Uterus (tissue), 4 donors: ENCODE results near the gene ADAP1. TPM values are rescaled to one million over a fixed set of nuclear protein-coding genes. Genes with fewer than 3 reads are reported as not detected.

Experiments used
- DNase-seq, 2 donors: peaks; one replicate each; pipeline ENCODE4 v3.0.0-alpha.2; 2019 to 2020
- H3K27ac ChIP-seq, 2 donors: fragments of 200-600 bp; sonication (generic); 1 replicate in 1 of 2; 2 replicates in 1 of 2; pipeline ENCODE4 v1.5.1; 2016 to 2018
- H3K27me3 ChIP-seq, 2 donors: fragments of 200-600 bp; sonication (generic); one replicate each; pipeline ENCODE4 v1.5.1; 2018 to 2019; ENCODE audit warnings: control low read depth in 1 of 2
- H3K36me3 ChIP-seq, 2 donors: fragments of 200-600 bp; sonication (generic); one replicate each; pipeline ENCODE4 v1.5.1; 2019; ENCODE audit warnings: control low read depth in 1 of 2
- H3K4me1 ChIP-seq, 2 donors: fragments of 200-600 bp; sonication (generic); one replicate each; pipeline ENCODE4 v1.5.1; 2018 to 2019; ENCODE audit warnings: control low read depth in 1 of 2
- H3K4me3 ChIP-seq, 2 donors: fragments of 200-600 bp; sonication (generic); 1 replicate in 1 of 2; 2 replicates in 1 of 2; pipeline ENCODE4 v1.5.1; 2018 to 2019; ENCODE audit warnings: mild to moderate bottlenecking in 1 of 2
- H3K9me3 ChIP-seq, 2 donors: fragments of 200-600 bp; sonication (generic); one replicate each; pipeline ENCODE4 v1.5.1; 2019; ENCODE audit warnings: control low read depth in 1 of 2
- CTCF ChIP-seq, 4 experiments: fragments of 200-600 bp in 2 of 4; fragments of 450-650 bp in 2 of 4; sonication (generic) in 2 of 4; IDR thresholded peaks; one replicate each; pipeline ENCODE4 v1.5.1; 2016 to 2019; ENCODE audit warnings: antibody characterized with exemption in 4 of 4, mild to moderate bottlenecking in 2 of 4, moderate library complexity in 1 of 4
- POLR2A ChIP-seq, 2 donors: fragments of 450-650 bp; IDR thresholded peaks; one replicate each; pipeline ENCODE4 v1.6.1; 2016; ENCODE audit warnings: antibody characterized with exemption in 2 of 2, mild to moderate bottlenecking in 1 of 2, moderate library complexity in 1 of 2
- intact Hi-C: fragments of 100-400 bp; cut with DNase I; formaldehyde crosslinking; loops from one replicate; pipeline ENCODE4 v1.15.1; 2023; ENCODE audit warnings: low total_unique reads
- total RNA-seq, 4 donors: library from RNA; depleted of rRNA in 3 of 4; stranded (reverse); fragments of >200 nt in 3 of 4; gene quantifications; one replicate each; pipeline versions ENCODE4 v1.1.0 to v1.2.4, GENCODE V29; 2014 to 2023
- donor health status: DM: yes; HTN: yes; CAD: no.

ADAP1 gene
- total RNA-seq, 4 donors from 2014 or later, result 3.2 to 17.4 (median 10.9) TPM

GRCh38 chr7:880450-880849, 74.0 kb downstream of the ADAP1 start:
- Histone ChIP-seq H3K27ac (no peak overlapping the region), H3K27me3 (no peaks in the 10 kb centered on the region), H3K4me3 (no peak overlapping the region), H3K9me3 (no peaks in the 10 kb centered on the region), H3K36me3 (no peaks in the 10 kb centered on the region), H3K4me1 (peaks cover 0 to 17% of the 10 kb centered on the region in 2 donors)
- no peak for TF ChIP-seq POLR2A (IDR thresholded peaks at IDR 0.05)
- no peak for TF ChIP-seq CTCF (IDR thresholded peaks at IDR 0.05)
- no peak for DNase-seq
- intact Hi-C loops, result no loop called here

DNA sequence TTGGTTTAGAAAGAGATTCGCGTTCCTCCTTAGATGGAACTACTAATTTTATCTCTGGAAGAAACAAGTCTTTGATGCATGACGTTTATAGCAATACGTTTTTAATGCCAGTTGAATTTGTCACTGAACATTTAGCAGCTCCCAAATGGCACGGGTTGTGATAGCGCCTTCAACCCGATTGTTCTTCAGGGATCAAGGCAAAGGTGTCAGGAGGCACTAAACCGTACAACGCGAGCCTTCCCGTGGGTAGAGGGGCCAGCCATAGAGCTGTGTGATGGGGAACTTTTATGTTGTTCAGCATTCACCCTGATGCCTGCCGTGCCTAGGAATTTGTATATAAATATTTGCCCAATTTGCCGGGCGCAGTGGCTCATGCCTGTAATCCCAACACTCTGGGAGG, 74.8 kb downstream of the ADAP1 start:
- H3K9me3 ChIP-seq, result no peaks in the 10 kb centered on the region
- H3K4me1 ChIP-seq, result peaks cover 0 to 22% of the 10 kb centered on the region in 2 donors
- H3K27me3 ChIP-seq, result no peaks in the 10 kb centered on the region
- H3K4me3 ChIP-seq, result no peak overlapping the region
- intact Hi-C loops, result loop anchor here (10.0 kb wide), 1 partner anchor 95 kb away; no protein-coding TSS in a partner anchor
- no peak for TF ChIP-seq CTCF (IDR thresholded peaks at IDR 0.05)
- no peak for TF ChIP-seq POLR2A (IDR thresholded peaks at IDR 0.05)
- DNase-seq, result no peak
- H3K36me3 ChIP-seq, result no peaks in the 10 kb centered on the region
- no peak overlapping the region for H3K27ac ChIP-seq

- intact Hi-C loops, result loop anchor here (10.0 kb wide), 1 partner anchor 94 kb away; no protein-coding TSS in a partner anchor
- Histone ChIP-seq H3K36me3 (no peaks in the 10 kb centered on the region), H3K27me3 (no peaks in the 10 kb centered on the region), H3K9me3 (no peaks in the 10 kb centered on the region), H3K4me3 (no peak overlapping the region), H3K27ac (no peak overlapping the region), H3K4me1 (peaks cover 0 to 21% of the 10 kb centered on the region in 2 donors)
- DNase-seq, result no peak
- TF ChIP-seq CTCF (IDR thresholded peaks at IDR 0.05) (no peak), POLR2A (IDR thresholded peaks at IDR 0.05) (no peak)
These were observed 75.4 kb downstream of the ADAP1 start for GRCh38 chr7:879093-879492.

- Histone ChIP-seq H3K27me3 (no peaks in the 10 kb centered on the region), H3K9me3 (no peaks in the 10 kb centered on the region), H3K4me3 (peak overlapping the region; percentile 73 to 74), H3K27ac (peak overlapping the region; percentile 87 to 91), H3K36me3 (no peaks in the 10 kb centered on the region), H3K4me1 (peaks cover 10 to 20% of the 10 kb centered on the region in 2 donors)
- intact Hi-C loops, result loop anchor here (10.0 kb wide), 1 partner anchor 93 kb away; no protein-coding TSS in a partner anchor
- TF ChIP-seq CTCF (IDR thresholded peaks at IDR 0.05), result no peak
- no peak for TF ChIP-seq POLR2A (IDR thresholded peaks at IDR 0.05)
- DNase-seq, result peak in 1 of 2 donors; percentile 47
These were observed 76.9 kb downstream of the ADAP1 start for GRCh38 chr7:877312-878232.

- Histone ChIP-seq H3K27ac (peak overlapping the region; percentile 87 to 91), H3K4me1 (peaks cover 10 to 20% of the 10 kb centered on the region in 2 donors), H3K4me3 (peak overlapping the region; percentile 73 to 74), H3K9me3 (no peaks in the 10 kb centered on the region), H3K36me3 (no peaks in the 10 kb centered on the region), H3K27me3 (no peaks in the 10 kb centered on the region)
- intact Hi-C loops, result loop anchor here (10.0 kb wide), 1 partner anchor 92 kb away; no protein-coding TSS in a partner anchor
- no peak for TF ChIP-seq CTCF (IDR thresholded peaks at IDR 0.05)
- no peak for TF ChIP-seq POLR2A (IDR thresholded peaks at IDR 0.05)
- DNase-seq, result peak in 1 of 2 donors; percentile 54
These were observed 77.5 kb downstream of the ADAP1 start for GRCh38 chr7:876972-877311.
